Testis (tissue), 2 donors: Measurements from ENCODE around the gene NACC2.

Experiments used
- POLR2A ChIP-seq: fragments of 450-650 bp; IDR thresholded peaks from one replicate; pipeline ENCODE4 v1.6.1; 2017; ENCODE audit warnings: antibody characterized with exemption, mild to moderate bottlenecking, moderate library complexity
- TF ChIP-seq, protein P1 (sequence below), 3 experiments: fragments of 450-650 bp in 2 of 3; fragments of 200-600 bp in 1 of 3; sonication (generic) in 1 of 3; IDR thresholded peaks; one replicate each; pipeline ENCODE4 v1.5.1; 2016 to 2019; ENCODE audit warnings: antibody characterized with exemption in 3 of 3, mild to moderate bottlenecking in 2 of 3, moderate library complexity in 1 of 3

DNA sequence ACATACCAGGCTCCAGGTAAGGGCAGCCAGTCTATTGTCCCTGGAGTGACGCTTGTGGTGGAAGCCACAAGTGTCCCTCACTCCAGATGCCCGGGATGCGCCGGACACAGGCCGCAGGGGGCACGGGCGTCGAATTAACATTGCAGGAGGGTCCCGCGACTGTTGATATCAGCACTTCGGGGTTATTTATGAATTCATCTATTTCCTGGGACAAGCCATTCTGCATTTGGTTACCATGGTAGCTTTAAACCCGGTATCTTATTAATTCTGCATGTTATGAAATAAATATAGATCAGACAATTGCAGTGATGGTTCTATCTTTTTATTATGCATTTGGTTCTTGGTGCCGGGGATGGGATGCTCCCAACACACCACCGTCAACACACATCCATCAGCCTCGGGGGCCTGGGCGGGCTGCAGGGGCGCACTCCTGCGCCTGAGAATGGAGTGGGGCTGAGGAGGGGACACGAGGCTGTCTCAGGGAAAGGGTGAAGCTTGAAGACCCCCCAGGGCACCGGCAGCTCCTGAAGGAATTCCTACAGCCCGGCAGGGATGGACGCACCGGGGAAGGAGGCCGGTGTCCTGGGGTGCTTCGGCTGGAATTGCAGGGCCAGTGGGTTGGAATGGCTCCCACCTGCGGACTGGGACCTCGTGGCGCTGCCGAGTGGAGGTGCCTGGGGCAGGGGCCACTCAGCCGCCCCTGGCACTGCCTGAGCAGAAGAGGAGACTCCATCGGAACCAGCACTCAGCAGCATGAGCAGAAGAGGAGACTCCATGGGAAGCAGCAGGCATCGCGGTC, 41.2 kb upstream of the NACC2 start:
- TF ChIP-seq, protein P1, sequence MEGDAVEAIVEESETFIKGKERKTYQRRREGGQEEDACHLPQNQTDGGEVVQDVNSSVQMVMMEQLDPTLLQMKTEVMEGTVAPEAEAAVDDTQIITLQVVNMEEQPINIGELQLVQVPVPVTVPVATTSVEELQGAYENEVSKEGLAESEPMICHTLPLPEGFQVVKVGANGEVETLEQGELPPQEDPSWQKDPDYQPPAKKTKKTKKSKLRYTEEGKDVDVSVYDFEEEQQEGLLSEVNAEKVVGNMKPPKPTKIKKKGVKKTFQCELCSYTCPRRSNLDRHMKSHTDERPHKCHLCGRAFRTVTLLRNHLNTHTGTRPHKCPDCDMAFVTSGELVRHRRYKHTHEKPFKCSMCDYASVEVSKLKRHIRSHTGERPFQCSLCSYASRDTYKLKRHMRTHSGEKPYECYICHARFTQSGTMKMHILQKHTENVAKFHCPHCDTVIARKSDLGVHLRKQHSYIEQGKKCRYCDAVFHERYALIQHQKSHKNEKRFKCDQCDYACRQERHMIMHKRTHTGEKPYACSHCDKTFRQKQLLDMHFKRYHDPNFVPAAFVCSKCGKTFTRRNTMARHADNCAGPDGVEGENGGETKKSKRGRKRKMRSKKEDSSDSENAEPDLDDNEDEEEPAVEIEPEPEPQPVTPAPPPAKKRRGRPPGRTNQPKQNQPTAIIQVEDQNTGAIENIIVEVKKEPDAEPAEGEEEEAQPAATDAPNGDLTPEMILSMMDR (IDR thresholded peaks at IDR 0.05): no peak
- TF ChIP-seq POLR2A: no peak
